GF-D8 (cell line): ENCODE data around the gene ESR2.
"Not testable (repeated sequence)": the region's sequence is repeated elsewhere in the genome, so short reads cannot be mapped to it uniquely, and the experiment has no call there.

Experiments used
- DNase-seq: peaks from one replicate; lab custom pipeline; 2025; lab: John Stamatoyannopoulos, UW

The ESR2 gene

DNA sequence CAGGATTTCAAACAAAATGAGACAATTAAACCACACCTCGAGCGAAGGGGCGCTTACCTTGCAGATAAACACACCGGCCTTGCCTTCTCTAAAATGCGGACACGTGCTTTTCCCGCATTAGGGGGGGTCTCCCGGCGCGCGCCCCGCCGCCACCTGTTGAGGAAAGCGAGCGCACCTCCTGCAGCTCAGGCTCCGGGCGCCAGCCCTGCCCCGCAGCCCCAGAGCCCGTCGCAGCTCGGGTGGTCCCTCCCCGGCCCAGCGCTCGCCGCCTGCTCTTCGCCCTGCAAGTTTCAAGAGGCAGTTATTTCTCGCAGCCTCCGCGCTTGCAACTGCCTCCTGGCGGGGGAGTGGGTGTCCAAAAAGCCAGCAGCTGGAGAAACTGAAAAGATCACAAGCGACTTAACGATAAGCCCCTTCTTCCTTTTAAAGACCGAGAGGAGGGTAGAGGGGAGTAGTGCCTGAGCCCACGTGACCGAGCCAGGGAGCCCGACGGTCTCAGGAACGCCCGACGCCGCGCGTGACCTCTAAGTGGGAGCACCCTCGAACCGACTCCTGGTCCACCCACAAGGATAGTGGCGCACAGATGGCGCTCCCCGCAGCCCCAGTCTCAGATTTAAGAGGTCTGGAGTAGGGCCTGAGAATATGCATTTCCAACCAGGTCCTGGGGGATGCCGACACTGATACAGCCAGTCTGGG is at the start of gene ESR2:
TSS of gene ESR2 (minus strand) at position 396 of the 696 bp plus-strand sequence. CDS start 11,386 bp downstream, outside the sequence.
- no peak for DNase-seq

DNA sequence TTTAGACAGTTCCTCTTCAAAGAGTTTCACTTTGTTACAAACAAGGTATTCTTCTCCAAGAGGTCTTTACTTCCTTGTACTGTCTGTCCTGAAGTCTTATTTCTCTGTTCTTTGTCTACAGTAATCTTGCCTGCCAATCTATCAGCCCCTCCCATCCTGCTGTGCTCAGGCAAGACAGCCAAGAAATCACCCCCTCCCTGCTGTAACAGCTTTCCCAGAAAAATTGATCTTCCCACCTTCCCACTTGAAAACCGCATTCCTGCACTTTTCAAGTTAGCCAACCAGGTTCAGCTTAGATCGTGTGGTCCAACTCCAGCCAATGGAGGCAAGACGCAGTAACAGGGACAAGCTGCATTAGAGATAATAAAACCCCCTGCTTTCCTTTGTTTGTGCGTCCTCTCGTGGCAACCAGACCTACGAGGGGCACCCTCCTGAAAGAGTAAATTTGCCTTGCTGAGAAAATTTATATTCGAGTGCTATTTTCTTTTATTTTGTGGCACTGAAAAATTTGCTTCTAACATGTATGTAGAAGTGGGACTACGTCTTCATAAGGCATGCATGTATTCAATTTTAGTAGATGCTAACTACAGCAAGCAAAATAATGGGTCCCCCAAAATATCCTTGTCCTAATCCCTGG is 46.5 kb upstream of the ESR2 start:
- no peak for DNase-seq

GRCh38 chr14:64338616-64339316 is 44.6 kb upstream of the ESR2 start:
- peak; percentile 90 for DNase-seq

DNA sequence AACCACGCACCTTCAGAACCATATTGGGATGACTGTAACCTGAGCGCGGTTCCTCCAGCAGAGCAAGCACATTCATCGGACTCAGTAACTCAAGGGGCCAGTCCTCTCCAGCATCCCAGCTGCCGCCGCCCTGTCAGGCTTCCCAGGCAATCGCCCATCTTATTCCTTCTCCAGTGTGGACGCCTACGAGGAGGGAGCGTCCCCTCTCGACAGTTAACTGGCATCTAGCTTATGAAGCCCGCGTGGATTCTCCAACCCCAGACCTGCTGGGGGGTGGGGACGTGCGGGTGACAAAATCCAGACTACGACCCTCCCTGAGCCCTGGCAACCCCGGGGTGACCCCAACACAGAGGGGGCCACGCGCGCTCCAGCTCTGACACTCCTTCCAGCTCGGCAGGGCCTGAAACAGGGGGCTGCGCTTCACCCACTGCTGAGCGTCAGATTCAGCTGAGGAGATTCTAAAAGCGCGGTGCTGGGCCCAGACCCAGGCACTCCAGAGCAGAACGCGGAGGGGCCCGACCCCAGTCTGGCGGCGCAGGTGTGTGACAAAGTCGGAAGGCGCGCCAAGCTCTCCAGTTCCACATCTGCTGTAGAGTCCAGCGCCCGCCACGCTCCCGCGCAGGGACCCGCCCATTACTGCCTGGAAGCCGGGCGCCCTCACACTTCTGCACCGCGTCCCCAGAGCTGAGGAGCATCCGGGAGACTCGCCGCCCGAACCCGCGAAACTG is 43.9 kb upstream of the ESR2 start:
- DNase-seq = peak; percentile 49

- DNase-seq = no peak
Observed at GRCh38 chr14:64329149-64329548, 35.0 kb upstream of the ESR2 start.

GRCh38 chr14:64326502-64326901 is 32.3 kb upstream of the ESR2 start:
- DNase-seq = no peak

DNA sequence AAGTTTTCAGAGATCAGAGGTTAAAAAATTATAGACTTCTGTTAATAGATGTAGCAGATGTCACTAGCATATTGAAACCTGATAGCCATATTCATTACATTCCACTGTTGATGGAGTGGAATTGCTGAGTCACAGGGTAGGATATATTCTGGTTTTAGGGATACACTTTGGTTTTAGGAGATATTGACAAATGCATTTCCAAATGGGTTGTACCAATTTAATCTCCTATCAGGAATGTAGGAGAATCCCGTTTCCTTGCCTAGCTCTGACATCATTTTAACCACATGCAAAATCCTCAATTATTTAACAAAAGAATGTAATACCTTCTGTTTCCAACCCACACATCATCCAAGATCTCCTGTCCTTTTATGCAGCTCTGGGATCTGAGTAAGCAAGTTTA is 30.7 kb upstream of the ESR2 start:
- no peak for DNase-seq

- DNase-seq = no peak
Observed at GRCh38 chr14:64324461-64324860, 30.3 kb upstream of the ESR2 start.

GRCh38 chr14:64320362-64320761 is 26.2 kb upstream of the ESR2 start:
- DNase-seq = not testable (repeated sequence)

DNA sequence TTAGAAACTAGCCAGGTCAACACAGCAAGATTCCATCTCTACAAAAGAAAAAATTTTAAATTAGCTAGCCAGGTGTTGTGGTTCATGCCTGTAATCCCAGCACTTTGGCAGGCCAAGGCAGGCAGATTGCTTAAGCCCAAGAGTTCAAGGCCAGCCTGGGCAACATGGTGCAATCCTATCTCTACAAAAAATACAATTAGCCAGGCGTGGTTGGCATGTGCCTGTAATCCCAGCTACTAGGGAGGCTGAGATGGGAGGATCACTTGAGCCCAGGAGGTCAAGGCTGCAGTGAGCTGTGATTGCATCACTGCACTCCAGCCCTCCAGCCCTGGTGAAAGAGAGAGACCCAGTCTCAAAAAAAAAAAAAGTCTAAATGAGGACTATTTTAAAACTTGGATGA is 24.5 kb upstream of the ESR2 start:
- DNase-seq = not testable (repeated sequence)

GRCh38 chr14:64303471-64303917 is 9.3 kb upstream of the ESR2 start:
- DNase-seq = no peak

DNA sequence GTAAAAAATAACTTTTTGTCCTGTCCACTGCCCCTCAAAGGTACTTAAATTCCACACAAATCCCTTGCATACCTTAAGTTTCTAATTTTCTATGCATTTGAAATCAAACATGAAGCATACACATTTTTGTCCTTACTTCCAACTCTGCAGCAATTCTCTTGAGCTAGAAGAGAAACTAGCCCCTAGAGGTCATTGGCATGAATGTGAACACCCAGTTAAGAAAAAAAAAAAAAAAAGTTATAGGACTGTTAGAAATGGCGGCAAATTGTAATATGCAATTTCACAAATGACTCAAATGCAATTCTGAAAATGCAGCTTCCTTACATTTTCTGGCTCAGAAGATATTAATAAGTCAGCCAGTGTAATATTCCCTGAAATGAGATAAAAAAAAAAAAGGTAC is 4.6 kb upstream of the ESR2 start:
- DNase-seq = no peak

- no peak for DNase-seq
Observed at GRCh38 chr14:64296561-64296960, 2.4 kb upstream of the ESR2 start.

DNA sequence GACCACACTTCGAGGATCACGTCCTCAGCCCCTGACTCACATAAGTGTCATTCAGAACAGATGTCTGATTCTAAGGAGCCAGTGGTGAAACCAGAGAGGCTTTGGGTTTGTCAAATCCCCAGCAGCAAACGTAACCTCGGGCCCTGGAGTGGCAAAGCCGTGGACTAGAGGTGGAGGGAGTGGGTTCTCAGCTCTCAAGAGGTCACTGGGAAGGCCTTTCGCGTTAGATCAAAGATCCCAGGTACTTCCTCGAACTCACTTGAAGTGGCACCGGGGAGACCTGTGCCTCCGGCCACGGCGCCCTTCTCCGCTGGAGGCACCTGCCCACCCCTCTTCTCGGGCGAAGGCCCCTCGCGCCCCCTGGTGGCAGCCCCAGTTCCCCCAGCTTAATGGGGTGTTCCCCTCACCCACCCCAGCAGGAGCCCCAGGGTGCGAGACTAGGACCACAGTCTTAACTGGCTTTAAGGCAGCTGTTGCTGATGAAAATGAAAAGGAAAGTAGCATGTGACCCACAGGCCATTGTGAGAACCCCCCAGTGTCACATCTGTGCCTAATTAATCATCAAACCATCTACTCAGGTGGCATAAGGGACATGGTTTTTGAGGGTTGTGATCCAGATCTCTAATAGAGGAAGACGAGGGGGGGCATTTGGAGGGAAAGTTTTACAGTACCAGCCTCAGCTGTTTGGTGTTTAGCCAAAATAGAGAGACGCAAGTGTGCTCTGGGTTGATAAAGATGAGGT is 672 bp upstream of the ESR2 start:
- DNase-seq = no peak

DNA sequence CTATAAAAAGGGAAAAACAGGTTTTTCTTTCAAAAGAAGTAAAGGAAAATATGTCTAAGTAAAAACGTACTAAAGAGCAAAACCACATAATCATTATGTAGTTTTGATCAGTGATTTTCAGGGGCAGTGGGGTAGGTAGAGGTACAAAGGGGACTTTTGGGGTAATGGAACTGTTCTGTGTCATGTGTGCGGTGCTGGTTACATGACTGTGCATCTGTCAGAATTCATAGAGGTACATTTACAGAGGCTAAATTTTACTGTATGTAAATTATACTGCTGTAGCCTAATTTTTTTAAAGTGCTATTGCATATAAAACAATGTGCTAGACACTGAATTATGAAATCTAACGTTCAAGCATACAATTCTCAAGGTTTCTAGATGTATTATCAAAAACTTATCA is 2.0 kb downstream of the ESR2 start:
- no peak for DNase-seq

DNA sequence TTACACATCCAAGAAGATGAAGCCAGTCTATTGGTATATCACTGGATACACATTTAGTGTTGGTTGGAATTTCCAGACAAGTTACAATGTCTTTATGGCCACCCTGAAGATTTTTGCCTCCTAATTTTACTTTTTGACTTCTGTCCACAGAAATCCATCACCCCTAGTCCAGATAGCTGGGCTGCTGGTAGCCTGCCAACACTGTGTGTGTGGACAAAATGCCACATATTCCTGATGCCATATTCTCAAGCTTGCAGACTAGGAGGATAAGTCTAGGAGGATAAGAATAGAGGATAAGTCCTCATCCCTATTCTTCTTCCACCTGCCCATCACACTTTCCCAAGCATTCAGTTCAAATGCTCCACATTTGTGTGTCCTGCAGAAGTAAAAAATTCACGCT is 4.6 kb downstream of the ESR2 start:
- no peak for DNase-seq

- no peak for DNase-seq
Observed at GRCh38 chr14:64281805-64282204, 12.4 kb downstream of the ESR2 start.

DNA sequence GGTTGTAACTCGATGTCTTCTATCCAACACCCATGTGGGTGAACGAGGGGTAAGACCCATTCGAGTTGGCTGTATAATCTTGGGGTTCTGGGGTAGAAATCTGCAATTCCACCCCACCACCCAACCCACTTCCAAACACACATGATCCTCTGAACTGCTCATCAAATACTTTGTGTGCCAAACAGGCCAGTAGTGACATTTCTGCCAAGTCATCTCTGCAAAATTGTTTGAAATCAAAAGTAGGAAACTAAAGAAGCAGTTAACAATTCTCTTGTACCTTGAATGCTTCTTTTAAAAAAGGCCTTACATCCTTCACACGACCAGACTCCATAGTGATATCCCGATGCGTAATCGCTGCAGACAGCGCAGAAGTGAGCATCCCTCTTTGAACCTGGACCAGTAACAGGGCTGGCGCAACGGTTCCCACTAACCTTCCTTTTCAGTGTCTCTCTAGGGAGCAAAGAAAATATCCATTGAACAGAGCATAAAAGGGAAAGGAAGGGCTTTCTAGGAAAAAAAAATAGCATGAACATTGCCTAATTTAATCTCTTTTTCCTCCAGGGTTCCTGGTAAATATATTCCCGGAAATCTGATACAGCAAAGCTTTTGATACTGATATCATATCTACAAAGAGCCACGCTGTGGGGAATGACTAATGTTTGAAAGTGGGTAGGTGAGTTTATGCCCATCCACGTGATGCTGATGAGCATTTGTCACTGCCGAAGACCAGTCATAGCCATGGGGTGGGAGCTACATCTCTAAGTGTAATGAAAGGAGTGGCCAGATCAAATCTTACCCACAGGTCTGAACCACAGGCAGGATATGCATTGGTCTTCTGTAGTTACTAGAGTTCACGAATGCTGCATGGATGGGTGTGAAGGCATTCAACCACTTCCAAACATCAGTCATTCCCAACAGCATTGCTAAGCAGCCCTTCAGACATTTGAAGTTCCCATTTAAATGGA is 14.2 kb downstream of the ESR2 start:
- DNase-seq = no peak

DNA sequence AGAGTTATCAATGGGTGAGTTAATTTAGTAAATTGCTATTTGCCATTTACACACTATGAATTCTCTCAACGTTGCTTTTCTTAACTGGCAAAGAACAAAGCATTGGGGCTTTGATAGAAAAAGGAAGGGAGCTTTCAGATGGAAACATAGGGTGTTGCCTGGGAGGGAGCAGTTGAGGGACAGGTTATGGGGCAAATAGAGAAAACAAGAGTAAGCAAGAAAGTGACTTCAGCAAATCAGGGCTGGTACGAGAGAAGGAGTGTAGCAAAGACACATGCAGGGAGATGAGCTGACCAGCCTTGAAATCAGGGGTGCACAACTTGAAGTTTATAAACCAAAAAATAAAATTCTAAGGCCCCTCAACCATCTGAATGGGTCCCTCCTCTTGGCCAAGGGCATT is 15.7 kb downstream of the ESR2 start:
- no peak for DNase-seq

GRCh38 chr14:64272019-64272418 is 22.2 kb downstream of the ESR2 start:
- no peak for DNase-seq

GRCh38 chr14:64266239-64266638 is 27.9 kb downstream of the ESR2 start:
- no peak for DNase-seq
